ENCODE measurements around the gene TMEM135.

TMEM135 gene

GRCh38 chr11:87316491-87316890, 278.8 kb downstream of the TMEM135 start:
- no peak for DNase-seq

- no peak for DNase-seq
These were observed 279.7 kb downstream of the TMEM135 start for GRCh38 chr11:87317441-87317840.

- DNase-seq = no peak
These were observed 282.4 kb downstream of the TMEM135 start for GRCh38 chr11:87320123-87320522.

DNA sequence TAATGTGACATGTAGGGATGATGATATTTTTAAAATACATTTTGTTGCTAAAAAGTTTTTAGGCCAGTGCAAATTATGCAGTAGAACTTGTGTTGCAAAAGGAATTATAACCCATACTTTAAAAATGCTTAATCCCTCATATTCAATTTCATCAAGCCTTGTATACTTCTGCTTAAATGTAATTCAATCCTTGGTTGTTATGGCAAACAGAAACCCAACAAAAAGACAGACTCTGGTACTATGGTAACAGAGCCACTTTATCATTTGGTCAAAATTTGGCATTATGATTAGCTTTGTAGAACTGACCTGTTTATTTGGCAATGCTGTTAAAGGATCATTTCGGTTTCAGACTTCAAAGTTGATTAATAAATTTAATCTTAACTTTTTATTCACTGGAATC, 284.8 kb downstream of the TMEM135 start:
- DNase-seq = no peak

GRCh38 chr11:87323899-87324298, 286.2 kb downstream of the TMEM135 start:
- no peak for DNase-seq

DNA sequence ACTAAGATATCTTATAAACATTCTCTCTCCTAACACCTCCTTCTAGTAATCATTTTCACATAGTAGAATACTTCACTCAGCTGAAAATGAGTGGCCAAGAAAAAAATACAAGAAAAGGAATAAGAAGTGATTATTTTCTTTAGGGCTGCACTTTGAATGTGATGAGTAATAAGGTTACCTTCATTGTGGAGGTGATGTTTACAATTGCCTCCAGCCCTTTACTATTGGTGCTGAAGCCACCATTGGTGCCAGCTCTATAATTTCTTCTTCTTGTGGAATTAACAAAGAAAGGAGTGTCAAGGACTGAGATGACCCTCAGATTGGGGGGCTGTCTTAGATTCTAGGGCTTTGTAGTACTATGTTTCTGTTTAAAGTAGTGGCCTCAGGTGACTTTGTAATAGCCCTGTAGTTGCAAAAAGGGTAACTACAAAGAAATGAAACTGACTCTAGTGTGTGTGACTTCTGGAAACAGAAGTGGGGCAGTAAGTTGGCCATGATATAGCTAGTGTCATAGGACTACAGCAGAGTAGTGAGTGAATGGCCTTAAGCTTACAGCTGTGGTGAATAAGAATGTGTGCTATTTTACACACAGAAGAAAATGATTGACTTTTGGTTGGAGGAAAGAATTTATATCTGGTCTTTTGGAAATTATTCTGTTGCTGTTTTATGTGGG, 287.2 kb downstream of the TMEM135 start:
- DNase-seq = no peak

DNA sequence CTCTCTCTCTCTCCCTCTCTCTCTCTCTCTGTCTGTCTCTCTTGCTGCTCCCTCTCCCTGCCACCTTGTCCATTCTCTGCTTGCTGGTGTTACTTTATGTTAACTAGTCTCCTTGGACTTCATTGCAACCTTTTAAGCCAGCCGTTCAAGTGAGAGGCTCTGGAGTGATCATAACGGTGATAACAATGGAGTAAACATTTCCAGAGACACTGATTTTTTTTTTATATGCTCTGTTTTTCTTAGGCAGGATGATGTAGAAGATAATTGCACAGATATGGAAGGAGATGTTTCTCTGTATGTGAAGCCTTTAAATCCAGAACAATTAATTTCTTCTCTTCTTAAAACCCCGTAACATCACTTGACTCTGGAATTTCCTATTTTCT, 287.7 kb downstream of the TMEM135 start:
- no peak for DNase-seq

DNA sequence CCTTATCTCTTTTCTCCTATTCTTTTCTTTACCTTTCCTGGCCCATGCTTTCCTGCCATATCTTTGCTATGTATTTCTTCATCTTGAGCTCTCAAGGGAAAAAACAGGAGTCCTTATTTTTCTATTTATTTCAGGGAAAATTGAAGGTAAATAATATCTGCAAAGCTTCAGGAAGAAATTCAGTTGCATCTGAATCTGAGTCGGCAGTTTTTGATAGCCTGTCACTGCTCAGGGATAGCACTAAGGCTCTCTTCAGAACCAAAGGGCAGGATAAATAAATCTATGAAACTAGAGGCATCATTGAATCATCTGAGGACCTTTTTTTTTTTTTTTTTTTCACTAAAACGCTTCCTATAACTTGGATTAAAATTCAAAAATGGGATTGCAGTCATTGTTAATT, 288.9 kb downstream of the TMEM135 start:
- no peak for DNase-seq

- no peak for DNase-seq
These were observed 291.4 kb downstream of the TMEM135 start for GRCh38 chr11:87329172-87329571.

DNA sequence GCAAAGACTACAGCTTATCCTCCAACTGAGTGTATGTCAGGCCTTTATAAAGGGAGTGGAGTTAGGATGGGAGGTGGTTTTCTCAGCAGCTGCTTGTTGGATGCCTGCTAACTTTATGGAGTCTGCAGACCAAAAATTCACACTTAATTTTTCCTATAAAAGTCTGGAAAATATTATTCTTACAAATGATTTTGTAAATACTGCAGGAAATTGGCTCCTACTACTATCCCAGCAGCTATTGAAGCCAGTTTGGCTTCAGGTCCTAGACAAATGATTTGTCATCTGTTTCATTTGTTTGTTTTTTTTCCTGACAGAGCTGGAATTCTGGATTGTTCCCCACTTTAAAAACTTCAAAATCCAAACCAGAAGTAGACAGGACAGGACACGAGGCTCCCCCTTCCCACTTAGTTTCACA, 292.5 kb downstream of the TMEM135 start:
- DNase-seq = no peak

GRCh38 chr11:87331273-87331672, 293.5 kb downstream of the TMEM135 start:
- DNase-seq = no peak

GRCh38 chr11:87338046-87338639, 300.4 kb downstream of the TMEM135 start:
- no peak for DNase-seq

- no peak for DNase-seq
These were observed 301.7 kb downstream of the TMEM135 start for GRCh38 chr11:87339416-87339815.

DNA sequence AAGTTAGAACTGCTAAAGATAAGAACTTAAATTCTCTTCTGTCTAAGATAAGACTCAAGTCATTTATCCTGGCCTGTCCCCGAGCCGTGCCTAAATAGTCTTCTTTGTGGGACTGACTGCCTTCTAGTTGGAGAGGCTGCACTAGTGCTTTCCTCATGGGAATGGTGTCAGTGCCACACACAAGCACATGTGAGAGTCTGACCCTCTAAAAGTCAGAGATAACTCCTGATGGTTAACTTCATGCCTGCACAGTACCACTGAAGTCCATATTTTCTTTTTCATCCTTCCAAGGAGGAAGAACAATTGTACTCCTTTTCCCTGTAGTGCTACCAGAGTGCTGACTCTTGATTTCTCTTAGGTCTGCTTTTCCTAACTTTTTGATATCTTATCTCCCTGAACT, 309.7 kb downstream of the TMEM135 start:
- no peak for DNase-seq

- DNase-seq = no peak
These were observed 310.1 kb downstream of the TMEM135 start for GRCh38 chr11:87347854-87348253.

- DNase-seq = no peak
These were observed 313.9 kb downstream of the TMEM135 start for GRCh38 chr11:87351676-87352075.

GRCh38 chr11:87352759-87353707, 315.3 kb downstream of the TMEM135 start:
- DNase-seq = peak; percentile 87

DNA sequence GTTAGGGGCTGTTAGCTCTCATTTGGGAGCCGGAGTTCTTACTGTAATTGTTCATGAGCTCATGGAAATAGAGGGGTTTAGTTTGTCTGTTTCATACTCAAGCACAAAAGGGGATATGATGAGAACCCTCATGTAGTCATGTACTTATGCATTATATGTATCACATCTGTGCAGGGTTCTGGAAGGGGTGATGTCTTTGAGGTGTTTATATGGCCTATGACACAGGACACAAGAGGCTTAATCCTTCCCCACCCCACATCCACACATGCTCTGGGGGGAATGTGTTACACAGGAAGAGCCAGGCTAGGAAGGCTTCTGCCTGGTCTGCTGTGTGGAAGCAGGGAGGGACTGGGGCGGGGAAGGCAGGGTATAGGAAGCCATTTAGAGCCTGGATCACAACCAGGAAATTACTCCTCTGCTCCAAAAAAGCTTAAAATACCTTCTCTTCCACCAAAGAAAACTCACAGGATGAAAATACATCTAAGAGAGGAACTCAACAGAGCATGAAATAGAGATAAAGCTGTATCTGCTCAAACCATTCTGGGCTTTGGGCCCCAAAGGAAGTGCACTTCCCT, 316.1 kb downstream of the TMEM135 start:
- no peak for DNase-seq

DNA sequence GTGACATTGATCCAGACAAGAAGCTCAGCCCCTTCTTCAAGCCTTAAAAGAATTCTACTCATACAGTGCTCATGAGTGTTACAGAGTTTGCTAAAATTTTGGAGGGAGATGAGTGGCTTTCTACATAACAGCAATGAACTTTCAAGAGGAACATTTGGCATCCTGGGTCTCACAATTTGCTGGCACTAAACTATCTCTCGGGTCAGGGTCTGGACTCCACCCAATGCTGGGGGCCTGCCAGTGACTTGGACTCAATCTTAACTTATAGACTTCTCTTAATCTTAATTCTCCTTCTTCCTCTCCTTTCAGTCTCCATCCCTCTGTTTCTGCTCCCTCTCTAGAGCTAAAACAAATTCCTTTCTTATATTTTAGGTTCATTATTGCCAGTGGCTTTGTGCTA, 317.9 kb downstream of the TMEM135 start:
- no peak for DNase-seq

DNA sequence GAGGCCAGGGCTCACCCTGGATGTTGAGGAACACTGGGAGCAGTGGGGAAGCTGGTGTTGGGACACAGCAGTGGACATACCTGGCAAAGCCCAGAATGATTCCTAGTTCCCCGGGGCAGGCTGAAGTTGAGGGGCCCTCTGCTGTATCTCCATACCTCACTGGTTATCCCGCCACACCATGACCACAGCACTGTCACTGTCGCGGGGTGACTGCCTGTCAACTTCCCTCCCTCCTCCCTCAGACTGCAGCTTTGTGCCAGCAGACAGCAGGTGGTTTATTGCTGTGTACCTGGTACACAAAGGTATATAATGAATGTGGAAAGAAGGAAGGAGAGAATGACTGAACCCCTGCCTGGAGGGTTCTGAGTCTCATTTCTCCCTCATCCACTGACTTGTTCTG, 318.7 kb downstream of the TMEM135 start:
- DNase-seq = no peak

GRCh38 chr11:87358461-87358860, 320.7 kb downstream of the TMEM135 start:
- no peak for DNase-seq

DNA sequence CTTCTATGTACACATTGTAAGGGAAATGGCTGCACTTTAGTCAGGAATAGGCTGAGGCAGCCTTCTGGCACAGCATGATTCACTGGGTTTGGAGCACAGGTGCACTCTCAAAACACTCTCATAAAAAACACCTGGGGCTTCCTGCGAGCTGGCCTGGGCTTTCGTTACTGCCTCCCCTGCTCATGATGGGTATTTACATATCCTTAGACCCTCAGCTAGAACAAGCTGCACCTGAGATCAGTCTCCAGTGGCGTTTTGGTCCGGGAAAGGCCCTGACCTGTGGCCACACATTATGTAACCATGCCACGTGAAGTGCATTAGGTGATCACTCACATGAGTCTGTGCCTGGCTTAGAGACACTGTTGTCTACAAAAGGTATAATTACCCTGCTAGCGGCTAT, 321.7 kb downstream of the TMEM135 start:
- no peak for DNase-seq

- DNase-seq = no peak
These were observed 324.2 kb downstream of the TMEM135 start for GRCh38 chr11:87361891-87362290.

DNA sequence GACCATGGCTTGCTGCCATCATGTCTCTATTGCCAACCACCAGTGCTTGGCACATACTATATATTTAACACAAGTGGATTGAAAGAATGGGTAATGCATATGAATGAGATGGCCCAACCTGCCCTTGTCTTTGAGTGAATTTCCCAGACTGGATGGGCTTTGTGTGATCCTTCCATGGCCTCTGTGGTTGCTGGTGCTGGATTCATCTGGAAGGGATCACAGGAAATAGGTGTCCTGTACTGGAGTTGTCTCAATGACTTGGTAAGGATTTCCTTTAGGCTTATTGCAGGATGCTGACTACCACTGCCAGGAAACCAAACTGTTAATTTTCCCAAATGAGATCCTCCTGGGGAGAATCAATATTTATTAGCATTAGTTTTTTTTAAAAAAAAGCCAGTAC, 328.6 kb downstream of the TMEM135 start:
- DNase-seq = no peak

Data from midbrain (tissue), 1 donor.